DOHH2 (cell line): ENCODE measurements around the gene MYLK.
"Not testable (repeated sequence)": the region's sequence is repeated elsewhere in the genome, so short reads cannot be mapped to it uniquely, and the experiment has no call there.

Experiments
- EZH2phosphoT487 ChIP-seq: fragments of 200-600 bp; sonication (generic); IDR thresholded peaks from 2 replicates; pipeline ENCODE4 v1.6.1; 2017; ENCODE audit warnings: borderline replicate concordance, mild to moderate bottlenecking, antibody characterized with exemption, low read length, moderate library complexity, mixed read lengths
- TF ChIP-seq, protein P1 (sequence below): fragments of 200-600 bp; sonication (generic); IDR thresholded peaks from one replicate; pipeline ENCODE4 v1.5.1; 2014; ENCODE audit warnings: antibody characterized with exemption, mild to moderate bottlenecking, low read depth, low read length; ENCODE audit not compliant: poor library complexity, severe bottlenecking

DNA sequence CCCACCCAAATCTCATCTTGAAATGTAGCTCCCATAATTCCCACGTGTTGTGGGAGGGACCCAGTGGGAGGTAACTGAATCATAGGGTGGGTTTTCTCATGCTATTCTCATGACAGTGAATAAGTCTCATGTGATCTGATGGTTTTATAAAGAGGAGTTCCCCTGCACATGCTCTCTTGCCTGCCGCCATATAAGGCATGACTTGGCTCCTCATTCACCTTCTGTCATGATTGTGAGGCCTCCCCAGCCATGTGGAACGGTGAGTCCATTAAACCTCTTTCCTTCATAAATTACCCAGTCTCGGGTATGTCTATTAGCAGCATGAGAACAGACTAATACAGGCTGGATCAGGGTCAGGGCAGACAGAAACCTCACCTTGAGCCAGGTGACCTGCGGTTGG is 145.6 kb downstream of the MYLK start:
- TF ChIP-seq, protein P1, sequence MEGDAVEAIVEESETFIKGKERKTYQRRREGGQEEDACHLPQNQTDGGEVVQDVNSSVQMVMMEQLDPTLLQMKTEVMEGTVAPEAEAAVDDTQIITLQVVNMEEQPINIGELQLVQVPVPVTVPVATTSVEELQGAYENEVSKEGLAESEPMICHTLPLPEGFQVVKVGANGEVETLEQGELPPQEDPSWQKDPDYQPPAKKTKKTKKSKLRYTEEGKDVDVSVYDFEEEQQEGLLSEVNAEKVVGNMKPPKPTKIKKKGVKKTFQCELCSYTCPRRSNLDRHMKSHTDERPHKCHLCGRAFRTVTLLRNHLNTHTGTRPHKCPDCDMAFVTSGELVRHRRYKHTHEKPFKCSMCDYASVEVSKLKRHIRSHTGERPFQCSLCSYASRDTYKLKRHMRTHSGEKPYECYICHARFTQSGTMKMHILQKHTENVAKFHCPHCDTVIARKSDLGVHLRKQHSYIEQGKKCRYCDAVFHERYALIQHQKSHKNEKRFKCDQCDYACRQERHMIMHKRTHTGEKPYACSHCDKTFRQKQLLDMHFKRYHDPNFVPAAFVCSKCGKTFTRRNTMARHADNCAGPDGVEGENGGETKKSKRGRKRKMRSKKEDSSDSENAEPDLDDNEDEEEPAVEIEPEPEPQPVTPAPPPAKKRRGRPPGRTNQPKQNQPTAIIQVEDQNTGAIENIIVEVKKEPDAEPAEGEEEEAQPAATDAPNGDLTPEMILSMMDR, result not testable (repeated sequence)
- TF ChIP-seq EZH2phosphoT487, result not testable (repeated sequence)
